ENCODE measurements around the gene GDI1. TPM values are rescaled to one million over a fixed set of nuclear protein-coding genes. Genes with fewer than 3 reads are reported as not detected.

GDI1 gene
- total RNA-seq, 1 experiment from 2014 or later = 96.1 TPM

DNA sequence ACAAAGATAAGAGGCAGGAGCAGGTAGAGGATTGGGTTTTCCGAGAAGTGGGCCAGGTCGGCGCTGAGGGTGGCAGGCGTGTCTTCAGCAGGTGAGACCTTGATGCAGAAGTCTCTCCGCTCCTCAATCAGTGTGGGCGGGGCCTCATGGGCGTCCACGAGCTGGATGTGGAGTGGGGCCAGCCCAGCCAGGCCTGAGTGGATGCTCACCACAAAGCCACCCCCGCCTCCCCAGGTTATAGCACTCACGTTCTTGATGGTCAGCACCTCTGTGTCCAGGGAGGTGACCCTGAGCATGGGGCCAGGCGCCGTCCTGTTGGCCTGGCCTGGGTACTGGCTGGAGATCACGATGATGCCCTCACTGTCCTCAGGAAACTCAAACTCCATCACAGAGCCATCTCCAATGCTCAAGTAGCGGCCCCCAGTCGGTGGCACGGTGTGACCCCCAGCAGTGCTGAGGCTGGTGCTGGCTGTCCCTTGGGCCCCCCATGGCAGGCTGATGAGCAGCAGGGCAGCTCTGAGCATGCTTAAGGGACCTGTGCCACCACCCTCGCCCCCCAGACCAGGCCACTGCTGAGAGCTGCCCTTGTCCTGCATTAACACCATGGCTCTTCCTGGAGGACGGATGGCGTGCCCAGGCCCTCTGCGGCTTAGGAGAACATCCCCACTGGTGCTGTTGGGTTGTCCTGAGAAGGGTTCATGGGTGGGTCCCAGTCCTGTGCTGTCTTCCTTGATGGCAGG lies 51.6 kb downstream of the GDI1 start:
- TF ChIP-seq EZH2phosphoT487 (IDR thresholded peaks at IDR 0.05; ENCODE audit: borderline replicate concordance, low read length) = no peak
- TF ChIP-seq EZH2 (IDR thresholded peaks at IDR 0.05; ENCODE audit: low read length, unreplicated experiment) = no peak
- TF ChIP-seq CTCF (conservative IDR thresholded peaks at IDR 0.05; ENCODE audit: low read depth, low read length) = no peak
- peaks cover 34% of the 10 kb centered on the region for H3K4me1 ChIP-seq (ENCODE audit: insufficient read depth, low read length)
- H3K36me3 ChIP-seq (ENCODE audit: low read depth, low read length) = peaks cover 15% of the 10 kb centered on the region
- H3K9ac ChIP-seq (ENCODE audit: low read length) = no peak overlapping the region
- peaks cover 52% of the 10 kb centered on the region for H3K79me2 ChIP-seq (ENCODE audit: low read length)
- no peak for DNase-seq
- no TSS peak for BruUV-seq (replicated peaks)
- H3K27ac ChIP-seq (ENCODE audit: low read length) = no peak overlapping the region
- CTCF ChIA-PET = no interaction called here
- ATAC-seq = no peak
- H4K20me1 ChIP-seq (ENCODE audit: low read length) = no peaks in the 10 kb centered on the region
- H3K4me2 ChIP-seq (ENCODE audit: low read length) = peak overlapping the region; percentile 87; the same call in 1 of the 2 replicates
- H3F3A ChIP-seq (ENCODE audit: low read length, unreplicated experiment) = no peaks in the 10 kb centered on the region
- intact Hi-C loops (cut with micrococcal nuclease) = no loop called here
- H3K4me3 ChIP-seq (ENCODE audit: low read length) = no peak overlapping the region; the same call in 1 of the 2 replicates
- H2AFZ ChIP-seq (ENCODE audit: low read length) = no peak overlapping the region
- POLR2A ChIA-PET (ENCODE audit: unreplicated experiment) = no interaction called here
- H3K9me2 ChIP-seq (replicated peaks; ENCODE audit: low read length) = no peaks in the 10 kb centered on the region
- no peaks in the 10 kb centered on the region for H3K27me3 ChIP-seq (ENCODE audit: low read length)
- no peaks in the 10 kb centered on the region for H3K9me3 ChIP-seq (ENCODE audit: low read length)

DNA sequence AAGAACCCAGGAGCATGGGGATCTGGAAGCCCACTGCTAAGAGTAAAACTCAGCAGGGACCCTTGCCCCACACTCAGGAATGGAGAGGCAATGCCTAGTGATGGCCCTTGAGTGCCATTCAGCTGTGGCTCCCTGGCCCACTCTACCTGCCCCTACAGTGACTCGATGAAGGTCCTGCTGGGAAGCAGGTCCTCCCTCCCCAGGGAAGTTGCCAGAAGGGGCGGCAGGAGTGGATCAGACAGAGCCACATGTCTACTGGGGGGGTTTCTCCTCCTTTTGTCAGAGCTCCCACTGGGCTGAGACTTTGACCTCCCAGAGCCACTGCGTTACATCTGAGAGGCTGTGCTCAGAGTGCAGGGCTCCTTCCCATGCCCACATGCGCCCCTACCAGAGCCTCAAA lies 52.2 kb downstream of the GDI1 start:
- Histone ChIP-seq H3K9ac (ENCODE audit: low read length) (no peak overlapping the region), H2AFZ (ENCODE audit: low read length) (no peak overlapping the region), H3K79me2 (ENCODE audit: low read length) (peaks cover 47% of the 10 kb centered on the region), H3K4me3 (ENCODE audit: low read length) (peak overlapping the region; percentile 78), H3K4me2 (ENCODE audit: low read length) (peak overlapping the region; percentile 87), H3F3A (ENCODE audit: low read length, unreplicated experiment) (no peaks in the 10 kb centered on the region), H4K20me1 (ENCODE audit: low read length) (no peaks in the 10 kb centered on the region), H3K9me3 (ENCODE audit: low read length) (no peaks in the 10 kb centered on the region), H3K27ac (ENCODE audit: low read length) (no peak overlapping the region), H3K4me1 (ENCODE audit: insufficient read depth, low read length) (peaks cover 31% of the 10 kb centered on the region), H3K27me3 (ENCODE audit: low read length) (no peaks in the 10 kb centered on the region), H3K9me2 (replicated peaks; ENCODE audit: low read length) (no peaks in the 10 kb centered on the region), H3K36me3 (ENCODE audit: low read depth, low read length) (peaks cover 11% of the 10 kb centered on the region)
- ChIA-PET POLR2A (ENCODE audit: unreplicated experiment) (interaction anchor here (0.5 kb wide), 1 partner anchor 79 kb away, joined by 5 read pairs; no protein-coding TSS in a partner anchor), CTCF (no interaction called here)
- DNase-seq (no peak), ATAC-seq (no peak)
- no peak for TF ChIP-seq CTCF (conservative IDR thresholded peaks at IDR 0.05; ENCODE audit: low read depth, low read length)
- no peak for TF ChIP-seq EZH2 (IDR thresholded peaks at IDR 0.05; ENCODE audit: low read length, unreplicated experiment)
- TF ChIP-seq EZH2phosphoT487 (IDR thresholded peaks at IDR 0.05; ENCODE audit: borderline replicate concordance, low read length) = no peak
- intact Hi-C loops (cut with micrococcal nuclease) = no loop called here
- no TSS peak for BruUV-seq (replicated peaks)

DNA sequence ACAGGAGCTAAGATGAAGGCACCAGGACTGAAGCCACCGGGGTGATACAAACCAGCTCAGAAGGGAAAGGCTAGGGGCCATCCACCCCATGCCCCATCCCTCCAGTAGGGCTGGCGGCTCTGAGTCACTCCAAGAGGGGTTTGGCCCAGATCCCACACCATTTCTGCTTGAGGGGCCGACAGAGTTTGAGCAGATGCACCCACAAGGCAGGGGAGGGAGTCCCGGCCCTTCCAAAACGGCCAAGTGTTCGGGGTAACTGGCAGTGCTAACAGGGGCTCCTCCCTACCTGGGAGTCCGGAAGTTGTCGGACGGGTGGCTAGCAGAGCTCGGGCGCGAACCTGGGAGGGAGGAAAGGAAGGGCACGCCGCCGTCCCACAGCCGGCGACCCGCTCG lies 53.1 kb downstream of the GDI1 start:
- intact Hi-C loops (cut with micrococcal nuclease) = no loop called here
- peaks cover 23% of the 10 kb centered on the region for H3K4me1 ChIP-seq (ENCODE audit: insufficient read depth, low read length)
- no peak for TF ChIP-seq EZH2phosphoT487 (IDR thresholded peaks at IDR 0.05; ENCODE audit: borderline replicate concordance, low read length)
- no peak for TF ChIP-seq EZH2 (IDR thresholded peaks at IDR 0.05; ENCODE audit: low read length, unreplicated experiment)
- no peak for TF ChIP-seq CTCF (conservative IDR thresholded peaks at IDR 0.05; ENCODE audit: low read depth, low read length)
- peak overlapping the region; percentile 36; the same call in 1 of the 2 replicates for H3K27ac ChIP-seq (ENCODE audit: low read length)
- peak overlapping the region; percentile 87 for H3K4me2 ChIP-seq (ENCODE audit: low read length)
- no peaks in the 10 kb centered on the region for H3K9me2 ChIP-seq (replicated peaks; ENCODE audit: low read length)
- peak overlapping the region; percentile 78 for H3K4me3 ChIP-seq (ENCODE audit: low read length)
- H3F3A ChIP-seq (ENCODE audit: low read length, unreplicated experiment) = no peaks in the 10 kb centered on the region
- no TSS peak for BruUV-seq (replicated peaks)
- H3K27me3 ChIP-seq (ENCODE audit: low read length) = no peaks in the 10 kb centered on the region
- H2AFZ ChIP-seq (ENCODE audit: low read length) = peak overlapping the region; percentile 42; the same call in 1 of the 2 replicates
- ChIA-PET POLR2A (ENCODE audit: unreplicated experiment) (interaction anchor here (0.5 to 0.7 kb wide), 3 partner anchors 11 to 272 kb away, joined by 3 to 6 read pairs (median 4); partner anchors contain the start of genes DKC1 and LAGE3), CTCF (interaction anchor here (0.6 to 0.9 kb wide), 2 partner anchors 37 to 192 kb away, joined by 3 to 4 read pairs; no protein-coding TSS in a partner anchor)
- H4K20me1 ChIP-seq (ENCODE audit: low read length) = no peaks in the 10 kb centered on the region
- peak; percentile 38 for DNase-seq
- H3K36me3 ChIP-seq (ENCODE audit: low read depth, low read length) = peaks cover 4% of the 10 kb centered on the region; the same call in 1 of the 2 replicates
- peak; percentile 6 for ATAC-seq
- no peaks in the 10 kb centered on the region for H3K9me3 ChIP-seq (ENCODE audit: low read length)
- peaks cover 39% of the 10 kb centered on the region for H3K79me2 ChIP-seq (ENCODE audit: low read length)
- H3K9ac ChIP-seq (ENCODE audit: low read length) = peak overlapping the region; percentile 76

All from PC-3 (cell line).